ENCODE measurements around the gene ALDH3A1.
A peak's percentile ranks its signal among the peaks of the same experiment; 100 is the strongest.

ALDH3A1 gene

DNA sequence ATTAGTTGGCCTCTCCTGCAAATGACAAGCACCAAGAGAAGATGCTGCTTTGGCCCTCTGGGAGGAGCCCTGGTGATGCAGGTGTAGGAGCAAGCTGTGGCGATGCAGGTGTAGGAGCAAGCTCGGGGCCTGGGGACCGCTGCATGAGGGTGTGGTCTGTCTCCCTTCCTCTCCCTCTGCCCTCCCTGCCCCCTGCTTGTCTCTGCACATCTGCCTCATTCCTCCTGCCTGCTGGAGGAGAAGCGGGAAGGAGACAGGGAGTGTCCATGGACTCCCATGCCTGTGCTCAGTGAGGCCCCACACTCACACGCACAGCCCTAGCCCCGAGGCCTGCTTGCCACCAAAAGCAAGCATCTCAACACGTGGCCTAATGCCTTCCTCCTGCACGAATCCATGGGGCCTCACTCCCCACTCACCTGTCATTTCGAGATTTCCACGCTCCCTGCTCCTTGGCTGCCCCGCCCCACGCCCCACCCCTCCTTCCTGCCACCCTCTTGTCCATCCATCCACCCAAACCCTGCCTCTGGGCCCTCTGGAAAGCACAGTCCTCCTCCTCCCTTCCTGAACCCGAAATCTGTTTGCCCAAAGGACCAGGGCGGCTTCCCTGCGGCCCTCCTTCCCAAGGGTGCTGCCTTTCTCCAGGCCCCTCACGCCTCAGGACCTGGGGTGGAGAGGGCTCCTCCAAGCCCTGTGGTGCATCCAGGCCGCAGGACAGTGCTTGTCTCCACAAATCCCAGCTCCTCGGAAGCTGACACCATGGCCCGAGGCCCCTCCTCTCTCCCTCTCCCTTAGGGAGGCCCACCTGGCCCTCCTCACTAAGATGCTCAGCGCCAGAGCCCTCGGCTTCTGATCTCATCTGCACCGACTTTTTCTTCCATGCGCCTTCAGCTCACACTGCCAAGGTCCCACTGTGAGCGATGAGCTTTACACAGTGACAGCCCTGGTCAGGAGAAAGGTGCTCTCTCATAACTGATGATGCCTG lies 11.8 kb upstream of the ALDH3A1 start:
- no peak for DNase-seq

DNA sequence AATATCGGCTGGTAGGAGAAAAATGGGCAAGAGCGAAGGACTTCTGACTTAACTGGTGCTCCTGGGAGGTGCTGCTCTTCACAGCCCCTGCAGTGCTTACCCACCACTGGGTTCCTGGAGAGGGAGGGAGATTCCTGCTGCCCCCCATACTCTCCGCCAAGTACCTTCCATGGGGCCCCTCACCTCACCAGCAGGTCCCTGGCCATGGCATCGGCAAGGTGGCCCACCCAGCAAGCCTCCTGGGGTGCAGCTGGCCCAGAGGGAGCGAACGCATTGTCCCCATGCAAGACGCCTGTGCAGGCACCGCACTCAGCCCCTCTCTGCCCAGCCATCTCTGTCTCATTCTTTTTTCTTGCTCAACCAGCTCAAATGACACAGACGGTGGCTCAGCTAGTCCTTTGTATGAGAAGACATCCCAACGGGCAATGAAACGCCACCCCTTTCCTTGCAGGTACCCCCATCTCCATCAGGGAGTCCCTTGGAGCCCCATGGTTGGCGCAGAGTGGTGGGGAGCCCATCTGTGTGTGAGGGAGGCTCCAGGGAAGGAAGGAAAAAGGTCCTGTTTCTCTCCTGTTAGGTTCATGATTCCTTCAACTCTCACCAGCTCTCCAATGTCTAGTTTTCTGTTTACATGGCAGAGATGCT lies 9.6 kb upstream of the ALDH3A1 start:
- DNase-seq = no peak

DNA sequence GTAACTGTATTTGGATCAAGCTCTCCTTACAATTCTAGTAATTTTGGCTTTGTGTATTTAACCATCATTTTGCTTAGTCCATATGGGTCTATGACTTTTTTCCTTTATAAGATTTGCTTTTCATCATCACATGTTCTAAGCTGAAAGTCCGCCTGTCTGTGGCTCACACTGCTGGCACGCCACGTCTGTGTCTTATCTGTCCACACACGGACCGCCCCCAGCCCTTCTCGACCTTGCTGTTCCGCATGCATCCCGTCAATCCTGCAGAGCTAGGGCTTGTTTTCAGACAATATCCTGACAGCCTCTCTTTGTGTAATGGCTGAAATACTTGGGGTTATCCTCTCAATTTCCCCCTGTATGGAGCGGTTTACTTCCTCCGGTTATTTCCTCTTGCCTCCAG lies 8.4 kb upstream of the ALDH3A1 start:
- DNase-seq = no peak

DNA sequence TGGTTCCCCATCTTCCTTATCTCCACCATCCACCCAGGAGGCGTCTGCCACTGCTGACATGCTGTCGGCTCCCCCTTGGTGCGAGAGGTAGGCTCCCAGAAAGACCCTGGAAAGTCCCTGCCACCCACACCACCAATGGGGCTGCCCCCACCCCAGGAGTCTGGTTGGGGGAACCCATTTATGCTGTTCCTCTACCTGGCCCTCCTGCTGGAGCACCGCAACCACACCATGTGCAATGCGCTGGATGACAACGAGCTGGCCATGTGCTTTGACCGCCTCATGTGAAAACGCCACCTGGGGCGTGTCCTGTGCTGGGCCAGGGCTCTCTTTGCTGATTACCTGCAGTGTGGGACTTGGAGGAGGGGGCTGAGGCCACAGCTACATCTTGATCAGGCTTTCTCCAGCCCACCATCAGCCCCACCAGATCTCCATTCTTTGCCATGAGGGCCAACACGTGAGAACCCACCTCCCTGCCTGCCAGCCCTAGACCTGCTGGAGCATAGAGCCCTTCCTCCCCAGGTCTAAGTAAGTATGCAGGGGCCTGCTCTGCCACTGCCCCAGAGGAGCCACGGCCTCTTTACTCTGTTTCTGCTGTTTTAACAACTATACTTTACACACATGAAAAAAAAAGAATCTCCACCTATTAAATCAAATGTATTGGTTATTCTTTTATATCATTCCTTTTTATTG lies 7.9 kb upstream of the ALDH3A1 start:
- DNase-seq = no peak

DNA sequence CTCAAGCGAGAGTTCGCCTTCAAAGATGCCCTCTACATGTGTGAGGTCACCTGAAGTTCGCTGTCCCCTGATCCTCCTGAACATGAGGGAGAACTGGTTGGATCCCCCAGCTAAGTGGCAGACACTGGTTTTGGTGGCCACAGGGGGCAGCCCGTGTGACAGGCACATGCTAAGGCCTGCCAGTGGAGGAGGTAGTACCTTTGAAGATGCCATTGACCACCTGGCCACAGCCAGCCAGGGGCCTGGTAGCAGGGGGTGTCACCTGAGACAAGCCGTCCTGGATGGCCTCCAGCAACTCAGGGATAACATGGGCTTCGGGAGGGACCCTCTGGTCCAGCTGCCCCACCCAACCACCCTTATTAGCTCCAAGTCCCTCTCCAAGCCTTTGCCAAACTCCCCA lies 7.3 kb upstream of the ALDH3A1 start:
- no peak for DNase-seq

DNA sequence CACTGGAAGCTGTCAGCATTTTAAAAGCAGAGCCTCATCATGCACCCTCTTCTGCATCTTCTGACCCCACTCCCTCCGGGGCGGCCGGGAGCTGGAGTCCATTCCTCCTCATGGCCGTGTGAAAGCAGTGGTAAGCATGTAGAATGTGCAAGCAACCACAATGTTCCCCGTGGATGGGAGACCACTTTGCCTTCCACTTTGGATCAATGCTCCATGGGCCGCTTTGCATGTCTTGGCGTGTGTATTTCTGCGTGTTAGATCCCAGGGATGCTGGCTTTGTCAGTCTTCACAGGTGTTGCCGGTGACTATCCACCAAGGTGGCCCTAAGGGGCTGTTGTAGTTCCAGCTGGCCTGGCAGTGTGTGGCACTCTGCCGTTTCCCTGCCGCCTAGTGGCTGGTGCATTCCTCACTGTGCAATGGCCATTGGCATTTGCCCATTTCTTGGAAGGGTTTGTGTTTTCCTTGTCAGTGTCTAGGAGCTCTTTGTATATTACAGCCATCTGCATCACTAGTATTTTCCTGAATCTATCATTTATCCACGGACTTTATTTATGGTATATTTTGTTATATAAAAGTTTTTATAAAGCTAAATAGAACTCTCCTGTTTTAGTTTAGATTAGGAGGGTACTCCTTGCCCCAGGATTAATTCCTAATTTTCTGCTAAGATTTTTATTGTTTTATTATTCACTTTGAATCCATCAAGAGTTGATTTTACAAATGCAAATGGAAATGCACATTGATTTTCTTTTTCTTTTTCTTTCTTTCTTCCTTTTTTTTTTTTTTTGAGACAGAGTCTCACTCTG lies 5.8 kb upstream of the ALDH3A1 start:
- no peak for DNase-seq

DNA sequence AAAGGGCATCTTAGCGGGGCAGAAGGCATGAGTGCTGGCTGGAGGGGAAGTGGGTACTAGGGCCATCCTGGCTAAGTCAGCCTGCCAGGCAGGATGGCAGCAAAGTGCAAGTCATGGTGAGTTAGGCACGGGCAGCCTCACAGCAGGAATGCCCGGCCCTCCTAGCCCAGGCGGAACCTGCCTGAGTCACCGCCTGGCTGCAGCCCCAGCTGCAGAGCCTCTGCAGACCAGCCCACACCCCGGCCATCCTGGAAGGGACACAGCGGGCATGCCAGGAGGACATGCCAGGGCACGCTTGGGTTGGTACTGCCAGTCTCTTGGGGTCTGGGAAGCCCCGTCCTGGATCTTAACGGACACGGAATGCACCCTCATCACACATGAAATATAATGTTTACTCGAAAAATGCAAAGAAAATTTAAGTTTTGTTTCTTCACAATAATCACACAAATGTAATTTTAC lies 5.0 kb upstream of the ALDH3A1 start:
- no peak for DNase-seq

DNA sequence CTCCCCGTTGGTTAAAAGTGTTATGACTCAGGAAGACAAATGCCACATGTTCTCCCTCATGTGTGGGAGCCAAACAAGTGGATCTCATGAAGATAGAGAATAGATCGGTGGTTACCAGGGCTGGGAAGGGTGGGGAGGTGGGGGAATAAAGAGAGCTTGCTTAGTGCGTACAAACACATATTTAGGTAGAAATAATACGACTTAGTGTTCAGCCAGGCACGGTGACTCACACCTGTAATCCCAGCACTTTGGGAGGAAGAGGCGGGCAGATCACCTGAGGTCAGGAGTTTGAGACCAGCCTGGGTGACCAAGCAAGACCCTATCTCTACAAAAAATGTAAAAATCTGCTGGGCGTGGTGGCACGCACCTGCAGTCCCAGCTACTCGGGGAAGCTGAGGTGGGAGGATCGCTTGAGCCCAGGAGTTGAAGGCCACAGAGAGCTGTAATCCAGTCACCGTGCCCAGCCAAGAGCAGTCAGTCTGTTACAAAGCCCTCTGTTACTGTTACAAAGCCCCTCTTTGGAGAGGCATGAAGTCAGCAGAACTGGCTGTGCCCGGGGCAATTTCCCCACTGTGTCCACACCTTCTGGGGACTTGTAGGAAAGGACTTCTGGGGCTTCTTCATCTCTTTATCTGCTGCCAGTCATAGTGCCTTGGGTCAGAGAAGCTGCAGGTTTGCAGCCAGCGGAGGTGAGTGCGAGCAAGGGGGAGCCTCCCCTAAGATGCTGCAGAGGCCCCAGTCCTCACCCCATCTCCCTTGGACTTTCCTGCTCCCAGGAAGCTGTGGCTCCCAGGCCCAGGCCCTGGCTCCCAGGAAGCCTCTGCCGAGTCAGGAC lies 4.3 kb upstream of the ALDH3A1 start:
- DNase-seq = no peak

DNA sequence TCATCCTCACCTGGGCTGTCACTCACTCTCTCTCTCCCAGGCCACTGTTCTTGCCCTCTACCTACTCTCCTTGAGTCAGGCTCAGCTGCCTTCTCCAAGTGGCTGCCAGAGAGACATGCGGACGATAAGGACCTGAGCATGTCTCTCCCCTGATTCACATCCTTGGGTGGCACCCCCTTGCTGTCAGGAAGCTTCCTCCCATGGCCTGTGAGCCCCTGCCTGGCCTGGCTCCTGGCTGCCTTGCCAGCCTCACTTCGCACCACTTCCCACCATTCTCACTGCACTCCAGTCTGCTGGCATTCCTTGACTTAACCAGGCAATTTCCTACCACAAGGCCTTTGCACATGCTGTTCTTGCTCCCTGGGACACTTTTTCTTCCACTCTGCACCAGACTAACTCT lies 2.7 kb upstream of the ALDH3A1 start:
- DNase-seq = no peak

DNA sequence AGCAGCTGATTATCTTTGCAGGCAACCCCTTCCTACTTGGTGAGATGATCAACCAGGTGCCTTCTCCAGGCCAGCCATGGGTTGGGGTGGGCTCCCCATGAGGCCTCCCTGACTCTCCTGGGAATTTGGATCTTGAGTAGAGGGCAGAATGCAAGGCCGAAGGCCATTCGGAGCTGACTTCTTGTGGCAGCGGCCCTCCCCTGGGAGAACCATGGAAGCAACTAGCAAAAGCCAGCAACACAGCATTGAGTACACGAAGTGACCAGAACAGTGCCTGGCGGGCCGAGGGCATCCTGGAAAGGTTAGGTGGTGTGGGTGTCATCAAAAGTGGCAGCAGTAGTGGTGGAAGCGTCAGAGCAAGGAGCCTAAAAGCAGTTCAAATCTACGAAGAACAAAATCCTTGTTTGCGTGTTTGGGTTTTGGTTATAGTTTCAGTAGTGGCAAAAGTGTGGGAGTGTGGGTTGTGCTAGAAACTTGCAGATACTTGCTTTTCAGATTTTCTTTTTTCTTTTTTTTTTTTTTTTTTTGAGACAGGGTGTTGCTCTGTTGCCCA lies 2.0 kb upstream of the ALDH3A1 start:
- DNase-seq = no peak

DNA sequence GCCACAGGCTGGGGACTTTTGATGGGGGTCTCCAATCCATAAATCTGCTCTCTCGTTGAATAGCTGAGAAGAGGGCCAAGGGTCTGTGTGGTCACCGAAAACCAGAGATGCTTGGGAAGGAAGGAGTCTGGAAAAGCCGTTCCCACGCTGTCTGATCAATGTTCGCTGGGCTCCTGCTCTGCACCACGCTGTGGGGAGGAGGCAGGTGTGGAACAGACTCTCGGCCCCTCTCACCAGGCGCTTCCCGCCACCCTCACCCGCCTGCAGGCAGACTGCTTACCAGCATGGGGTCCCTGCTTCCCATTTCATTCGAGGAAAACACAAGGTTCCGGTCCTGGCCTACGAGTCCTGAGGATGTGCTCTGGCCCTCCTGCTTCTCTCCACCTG lies 702 bp upstream of the ALDH3A1 start:
- no peak for DNase-seq

DNA sequence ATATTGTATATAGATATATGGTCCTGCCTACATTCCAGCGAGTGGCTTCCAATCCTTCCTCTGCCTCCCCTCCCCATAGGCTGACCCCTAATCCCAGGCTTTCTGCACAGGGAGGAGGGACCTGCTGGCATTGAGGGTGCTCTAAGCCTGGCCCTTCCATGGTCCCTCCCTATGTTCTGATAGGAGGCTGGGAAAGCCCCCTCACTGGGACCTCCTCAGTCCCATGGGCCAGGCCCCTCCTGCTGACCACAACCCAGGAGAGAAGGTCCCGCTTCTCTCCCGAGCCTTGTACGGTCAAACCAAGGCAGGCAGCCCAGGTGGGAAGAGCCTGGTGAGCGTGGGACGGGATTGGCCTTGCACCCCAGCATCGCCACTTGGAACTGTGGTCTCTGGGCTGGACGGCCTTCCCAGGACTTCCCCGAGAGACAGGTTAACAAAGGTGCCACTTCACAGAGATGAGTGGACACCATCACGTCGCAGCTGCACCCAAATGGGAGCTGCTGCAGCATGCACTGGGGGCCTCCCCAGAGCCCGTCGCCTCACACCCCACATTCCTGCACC lies 859 bp downstream of the ALDH3A1 start:
- no peak for DNase-seq

DNA sequence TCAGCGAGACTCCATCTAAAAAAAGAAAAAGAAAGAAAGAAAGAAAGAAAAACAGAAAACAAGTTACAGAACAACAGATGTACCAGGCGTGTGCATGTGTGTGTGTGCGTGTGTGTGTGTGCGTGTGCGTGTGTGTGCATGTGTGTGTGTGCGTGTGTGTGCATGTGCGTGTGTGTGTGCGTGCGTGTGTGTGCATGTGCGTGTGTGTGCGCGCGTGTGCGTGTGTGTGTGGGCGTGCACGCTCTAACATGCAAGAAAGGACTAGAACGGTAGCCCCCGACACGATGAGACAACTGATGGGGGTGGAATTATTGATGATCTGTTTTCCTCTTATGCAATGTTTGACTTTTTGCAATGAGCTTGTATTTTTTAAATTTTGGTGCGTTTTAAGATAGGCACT lies 1.6 kb downstream of the ALDH3A1 start:
- DNase-seq = no peak

DNA sequence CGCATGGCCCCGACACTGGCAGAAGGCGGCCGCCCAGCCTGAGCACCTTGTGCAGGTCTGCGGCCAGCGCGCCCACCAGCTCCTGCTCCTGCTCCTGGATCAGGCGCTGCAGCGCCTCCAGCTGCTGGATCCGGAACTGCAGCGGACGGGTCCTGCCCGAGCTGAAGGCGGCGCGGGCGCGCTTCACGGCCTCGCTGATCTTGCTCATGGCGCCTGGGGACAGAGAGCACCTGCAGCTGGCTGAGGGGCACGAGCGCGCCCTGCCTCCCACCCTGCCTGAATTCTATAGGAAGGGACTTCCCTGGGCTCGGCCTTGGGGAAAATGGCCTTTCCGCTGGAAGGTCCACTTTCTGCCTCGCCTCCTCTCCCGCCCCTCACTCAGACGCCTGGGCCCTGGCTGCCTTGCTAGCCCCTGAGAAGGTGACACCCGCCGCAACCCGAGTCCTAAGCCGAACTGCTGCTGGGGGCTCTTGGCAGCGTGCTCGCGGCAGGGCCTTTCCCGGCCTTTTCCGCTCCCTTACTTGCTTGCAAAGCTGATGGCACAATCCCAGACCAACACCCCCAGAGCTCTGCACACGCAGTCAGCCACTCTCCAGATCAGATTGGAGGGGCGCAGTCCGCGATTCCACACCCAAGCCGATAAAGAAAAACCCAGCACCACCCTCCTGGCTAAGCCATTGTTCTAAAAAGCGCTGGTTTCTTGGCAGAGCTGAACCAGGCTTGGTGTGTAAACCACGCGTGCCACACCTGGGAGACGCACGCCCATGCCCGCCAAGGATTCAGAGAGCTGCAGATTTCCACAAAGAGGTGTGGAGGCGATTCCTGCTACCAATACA lies 3.0 kb downstream of the ALDH3A1 start:
- DNase-seq = peak; percentile 83

DNA sequence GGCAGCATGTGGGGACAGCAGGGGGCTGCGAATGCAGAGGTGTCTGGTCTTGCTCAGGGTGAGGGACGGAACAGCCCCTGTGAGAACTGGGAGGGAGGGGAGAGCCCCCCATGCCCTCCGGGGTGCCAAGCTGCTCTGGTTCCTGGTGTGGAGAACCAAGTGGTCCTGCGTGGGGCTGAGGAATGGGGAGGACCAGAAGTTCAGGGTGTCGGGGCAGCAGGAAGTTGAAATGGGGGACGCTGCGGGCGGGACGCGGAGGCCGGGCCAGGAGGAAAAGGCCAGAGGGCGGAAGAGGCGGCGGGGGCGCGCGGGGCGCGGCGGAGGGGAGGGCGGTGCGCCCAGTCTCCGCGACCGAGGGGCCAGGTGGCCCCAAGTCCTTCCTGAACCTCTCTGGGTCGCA lies 3.6 kb downstream of the ALDH3A1 start:
- no peak for DNase-seq

DNA sequence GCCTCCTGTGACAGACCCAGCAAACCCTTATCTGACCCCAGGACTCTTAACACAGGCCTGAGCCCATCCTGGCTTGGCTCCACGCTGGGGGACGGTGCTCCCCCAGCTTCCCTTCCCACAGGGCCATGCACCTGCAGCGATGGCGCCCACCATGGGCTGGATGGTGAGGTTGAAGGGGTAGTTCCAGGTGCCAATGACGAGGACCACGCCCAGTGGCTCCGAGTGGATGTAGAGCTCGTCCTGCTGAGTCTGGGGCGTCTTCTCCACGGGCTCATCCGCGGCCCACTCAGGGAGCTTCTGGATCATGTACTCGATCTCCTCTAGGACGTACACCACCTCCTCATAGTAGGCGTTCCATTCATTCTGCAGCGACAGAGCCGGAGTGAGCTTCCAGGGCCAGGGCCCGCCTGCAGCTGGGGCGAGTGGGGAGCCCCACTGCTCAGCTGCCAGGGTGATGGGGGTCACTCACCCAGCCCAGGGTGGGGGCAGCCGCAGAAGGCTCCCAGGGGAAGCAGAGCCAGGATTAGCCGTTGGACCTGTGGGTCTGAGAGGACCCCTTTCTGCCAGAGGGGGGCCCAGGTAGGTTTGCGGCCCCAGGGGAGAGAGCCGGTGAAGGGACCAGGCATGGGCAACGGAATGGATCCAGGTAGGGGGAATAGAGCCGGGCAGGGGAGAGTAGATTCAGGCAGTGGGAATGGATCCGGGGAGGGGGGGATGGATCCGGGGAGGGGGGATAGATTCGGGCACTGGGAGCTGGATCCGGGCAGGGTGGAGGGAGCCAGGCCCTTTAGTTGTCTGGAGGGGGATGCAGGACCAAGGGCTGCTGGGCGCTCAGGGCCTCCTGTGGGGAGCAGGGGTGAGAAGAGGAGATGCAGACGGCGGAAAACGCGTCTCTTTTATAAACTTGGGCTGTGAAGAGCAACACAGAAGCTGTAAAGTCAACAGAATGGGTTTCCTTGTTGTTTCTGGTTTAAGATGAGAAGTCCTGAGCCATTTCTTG lies 4.7 kb downstream of the ALDH3A1 start:
- DNase-seq = no peak

DNA sequence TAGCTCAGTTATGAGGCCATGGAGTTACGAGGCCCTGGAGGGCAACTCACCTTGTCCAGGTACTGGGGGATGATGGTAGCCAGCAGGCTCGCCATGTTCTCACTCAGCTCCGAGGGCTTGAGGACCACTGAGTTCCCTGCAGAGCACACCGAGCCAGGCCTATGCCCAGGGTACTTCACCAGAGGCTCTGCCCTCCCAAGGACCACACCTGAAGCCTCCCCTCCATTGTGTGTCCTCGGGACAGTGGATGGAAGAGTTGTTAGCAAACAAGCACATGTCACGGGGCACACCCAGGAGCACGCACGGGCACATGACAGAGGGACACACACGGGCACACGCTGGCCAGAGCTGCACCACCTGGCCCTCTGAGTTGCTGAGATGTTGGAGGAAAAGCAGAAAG lies 5.6 kb downstream of the ALDH3A1 start:
- no peak for DNase-seq

DNA sequence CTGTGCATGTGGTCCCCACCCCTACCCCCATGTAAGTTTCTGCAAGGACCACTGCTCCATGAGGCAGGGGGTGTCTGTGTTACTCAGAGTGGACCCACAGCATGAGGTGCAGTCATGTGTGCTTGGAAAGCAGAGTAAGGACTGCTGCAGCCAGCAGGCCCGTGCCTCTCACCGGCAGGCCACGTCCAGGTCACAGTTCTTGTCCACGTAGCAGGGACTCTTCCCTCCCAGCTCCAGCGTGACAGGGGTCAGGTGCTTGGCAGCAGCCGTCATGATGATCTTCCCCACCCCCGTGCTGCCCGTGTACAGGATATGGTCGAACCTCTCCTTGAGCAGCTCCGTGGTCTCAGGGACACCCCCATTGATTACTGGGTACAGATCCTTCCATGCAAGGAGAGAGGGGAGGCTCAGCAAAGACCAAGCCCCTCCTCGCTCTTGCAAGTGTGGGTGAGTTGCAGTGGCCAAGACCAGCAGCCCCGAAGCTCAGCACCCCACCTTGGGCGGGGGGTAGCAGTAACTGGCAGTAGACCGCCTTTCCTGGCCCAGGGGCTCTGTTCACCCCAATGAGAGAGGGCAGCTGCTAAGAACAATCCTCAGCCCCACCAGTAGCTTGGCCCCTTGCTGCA lies 6.2 kb downstream of the ALDH3A1 start:
- no peak for DNase-seq

All from CD4-positive, alpha-beta T cell treated with Interleukin-10 for 1 hour (primary cell).